HuH-7.5 (cell line): ENCODE results near the gene SFMBT2.

Experiments
- DNase-seq: peaks from one replicate; pipeline ENCODE4 v3.0.0; 2011; ENCODE audit warnings: low spot score

Gene SFMBT2

GRCh38 chr10:7425691-7426090 is 14.9 kb upstream of the SFMBT2 start:
- DNase-seq, result no peak

- DNase-seq, result no peak
These were observed 14.1 kb upstream of the SFMBT2 start for GRCh38 chr10:7424919-7425318.

GRCh38 chr10:7424315-7424714 is 13.5 kb upstream of the SFMBT2 start:
- DNase-seq, result no peak

GRCh38 chr10:7423521-7423920 is 12.7 kb upstream of the SFMBT2 start:
- no peak for DNase-seq

DNA sequence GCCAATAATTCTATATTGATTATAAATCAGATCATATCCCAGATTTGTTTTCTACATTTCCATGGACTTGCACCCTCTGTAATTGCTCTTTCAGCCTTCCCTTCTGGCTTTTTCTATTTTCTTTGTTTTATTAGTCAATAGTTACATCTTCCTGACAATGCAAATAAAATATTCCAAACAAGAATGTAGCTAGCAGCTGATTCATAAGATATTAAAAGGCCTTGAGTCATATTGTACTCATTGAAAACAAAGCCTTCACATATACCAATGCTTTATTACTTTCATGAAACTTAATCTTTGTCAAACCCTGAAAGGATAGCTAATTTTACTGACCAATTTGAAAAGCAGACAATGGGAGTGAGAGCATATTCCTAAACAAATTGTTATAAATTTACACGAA is 10.7 kb upstream of the SFMBT2 start:
- no peak for DNase-seq

DNA sequence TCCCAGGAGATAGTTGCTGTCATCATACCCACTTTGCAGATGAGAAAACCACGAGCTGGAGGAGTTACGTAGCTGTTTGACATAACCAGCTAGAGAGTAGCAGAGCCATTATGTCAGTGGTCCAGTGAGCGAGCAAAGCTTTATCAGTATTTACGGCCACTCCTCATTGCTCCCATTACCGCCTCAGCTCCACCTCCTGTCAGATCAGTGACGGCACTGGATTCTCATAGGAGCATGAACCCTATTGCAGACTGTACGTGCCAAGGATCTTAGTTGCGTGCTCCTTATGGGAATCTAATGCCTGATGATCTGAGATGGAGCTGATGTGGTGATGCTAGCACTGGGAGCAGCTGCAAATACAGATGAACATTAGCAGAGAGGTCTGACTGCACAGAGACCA is 9.2 kb upstream of the SFMBT2 start:
- no peak for DNase-seq

GRCh38 chr10:7417807-7418206 is 7.0 kb upstream of the SFMBT2 start:
- DNase-seq, result no peak

DNA sequence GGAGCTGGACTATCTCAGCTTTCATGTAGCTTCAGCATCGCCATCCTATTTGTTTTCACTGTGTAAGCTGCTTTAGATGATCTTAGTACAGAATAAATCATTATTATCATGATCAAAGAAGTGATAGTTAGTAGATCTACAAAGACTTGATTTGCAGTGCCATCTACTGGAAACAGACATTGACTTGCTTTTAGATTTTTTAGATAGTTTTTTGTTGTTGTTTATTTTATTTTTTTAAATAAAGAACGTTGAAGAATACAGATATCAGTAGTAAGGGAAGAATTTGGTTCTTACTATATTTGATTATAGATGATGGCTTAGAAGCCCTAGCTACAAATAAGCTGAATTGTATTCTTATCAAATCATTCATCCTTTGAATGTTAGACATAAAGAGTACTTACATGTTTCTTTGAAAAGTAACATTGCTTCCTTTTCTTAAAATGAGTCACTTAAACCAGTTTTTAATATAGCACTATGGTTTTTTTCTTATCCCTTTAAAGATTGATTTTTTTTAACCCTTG is 6.3 kb upstream of the SFMBT2 start:
- DNase-seq, result no peak

DNA sequence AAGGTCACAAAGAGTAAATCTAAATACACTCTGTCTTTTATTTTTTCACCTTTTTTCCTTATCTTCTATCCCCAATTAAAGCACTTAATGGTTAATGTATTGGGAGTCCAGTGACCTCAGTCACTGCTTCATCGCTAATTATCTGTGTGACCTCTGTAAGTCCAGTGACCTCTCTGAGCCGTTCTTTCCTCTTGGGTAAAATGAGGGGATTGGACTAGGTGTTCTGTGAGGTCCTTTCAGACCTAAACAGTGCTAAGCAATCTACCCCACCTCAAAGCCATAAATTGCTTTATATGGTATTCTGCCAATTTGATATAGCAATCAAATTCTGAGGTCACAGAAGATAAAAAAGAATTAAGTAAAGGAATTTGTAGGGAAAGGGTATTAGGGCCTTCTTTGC is 3.9 kb upstream of the SFMBT2 start:
- no peak for DNase-seq

GRCh38 chr10:7412928-7413282 is 2.1 kb upstream of the SFMBT2 start:
- DNase-seq, result no peak

- DNase-seq, result no peak
These were observed 1.5 kb upstream of the SFMBT2 start for GRCh38 chr10:7412237-7412927.

- no peak for DNase-seq
These were observed 866 bp upstream of the SFMBT2 start for GRCh38 chr10:7411671-7412128.

DNA sequence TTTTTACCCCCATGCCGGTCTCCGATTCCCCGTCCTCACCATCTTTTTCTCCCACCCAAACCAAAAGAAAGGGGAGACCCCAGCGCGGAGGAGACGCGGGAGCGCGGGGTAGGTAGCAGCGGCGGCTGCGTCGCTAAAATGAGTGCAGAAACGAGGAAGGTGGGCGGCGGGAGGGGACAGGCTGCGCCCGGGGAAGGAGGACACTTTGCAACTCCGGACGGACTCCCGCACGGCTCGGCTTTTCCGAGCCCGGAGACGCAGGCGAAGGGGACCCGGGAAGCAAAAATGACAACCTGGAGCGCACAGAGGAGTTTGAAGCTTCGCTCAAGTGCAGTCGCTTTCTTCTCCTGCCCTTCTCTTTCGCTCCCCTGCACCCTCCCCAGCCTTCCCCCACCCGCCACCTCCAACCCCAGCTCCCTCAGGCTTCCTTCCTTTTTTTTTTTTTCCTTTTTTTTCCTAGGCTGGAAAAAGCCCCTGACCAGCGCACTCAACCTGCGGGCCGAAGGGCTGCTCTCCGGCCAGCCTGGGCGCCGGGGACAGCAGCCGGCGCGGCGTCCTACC is 453 bp downstream of the SFMBT2 start:
- DNase-seq, result no peak

DNA sequence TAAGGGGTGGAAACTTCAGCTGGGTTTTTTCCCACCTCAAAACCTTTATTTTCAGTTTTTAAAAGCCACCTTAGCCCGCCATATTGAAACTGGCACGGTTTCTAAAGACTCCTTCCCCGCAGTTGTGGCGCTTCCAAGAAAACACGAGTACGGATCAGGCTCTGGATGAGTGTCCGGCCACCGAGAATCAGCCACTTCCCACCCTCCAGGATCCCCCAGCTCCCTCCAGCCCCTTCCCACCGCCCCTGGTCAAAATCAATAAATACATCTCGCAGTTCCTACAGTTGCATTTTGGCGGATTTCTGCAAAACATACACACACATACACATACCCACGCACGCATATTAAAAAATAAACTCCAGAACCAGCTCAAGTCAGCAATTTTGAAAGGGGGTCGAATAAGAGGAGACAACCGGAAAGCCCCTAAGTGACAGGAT is 1.1 kb downstream of the SFMBT2 start:
- no peak for DNase-seq

DNA sequence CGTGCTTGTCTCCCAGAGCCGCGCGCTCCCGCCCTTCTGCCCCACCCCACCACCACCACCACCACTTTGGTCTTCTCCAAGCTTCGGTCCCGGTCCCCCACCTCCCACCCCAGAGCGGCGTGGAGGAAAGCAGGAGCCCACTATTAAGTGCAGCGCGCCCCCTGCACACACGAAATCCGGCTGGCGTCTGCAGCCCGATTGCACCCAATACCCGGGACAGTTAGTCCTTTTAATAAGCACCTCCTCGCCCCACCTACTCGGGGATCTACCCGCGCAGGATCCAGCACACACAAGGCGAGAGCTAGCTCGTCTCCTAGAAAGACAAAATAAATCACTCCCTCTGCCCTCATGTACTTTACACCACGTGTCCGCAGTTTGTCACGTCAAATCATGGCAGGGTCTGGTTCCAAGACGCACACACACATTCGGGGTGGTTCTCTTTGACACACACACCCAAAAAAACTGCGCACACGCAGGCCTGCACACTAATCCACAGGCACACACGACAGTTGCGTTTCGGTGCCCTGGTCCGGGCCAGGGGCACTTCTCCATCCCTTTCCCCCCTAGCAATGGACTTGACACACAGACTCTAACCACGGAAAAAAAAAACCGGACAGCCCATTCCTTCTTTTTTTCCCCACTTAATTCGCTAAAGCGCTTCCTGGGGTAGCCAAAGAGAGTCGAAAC is 1.6 kb downstream of the SFMBT2 start:
- DNase-seq, result no peak

DNA sequence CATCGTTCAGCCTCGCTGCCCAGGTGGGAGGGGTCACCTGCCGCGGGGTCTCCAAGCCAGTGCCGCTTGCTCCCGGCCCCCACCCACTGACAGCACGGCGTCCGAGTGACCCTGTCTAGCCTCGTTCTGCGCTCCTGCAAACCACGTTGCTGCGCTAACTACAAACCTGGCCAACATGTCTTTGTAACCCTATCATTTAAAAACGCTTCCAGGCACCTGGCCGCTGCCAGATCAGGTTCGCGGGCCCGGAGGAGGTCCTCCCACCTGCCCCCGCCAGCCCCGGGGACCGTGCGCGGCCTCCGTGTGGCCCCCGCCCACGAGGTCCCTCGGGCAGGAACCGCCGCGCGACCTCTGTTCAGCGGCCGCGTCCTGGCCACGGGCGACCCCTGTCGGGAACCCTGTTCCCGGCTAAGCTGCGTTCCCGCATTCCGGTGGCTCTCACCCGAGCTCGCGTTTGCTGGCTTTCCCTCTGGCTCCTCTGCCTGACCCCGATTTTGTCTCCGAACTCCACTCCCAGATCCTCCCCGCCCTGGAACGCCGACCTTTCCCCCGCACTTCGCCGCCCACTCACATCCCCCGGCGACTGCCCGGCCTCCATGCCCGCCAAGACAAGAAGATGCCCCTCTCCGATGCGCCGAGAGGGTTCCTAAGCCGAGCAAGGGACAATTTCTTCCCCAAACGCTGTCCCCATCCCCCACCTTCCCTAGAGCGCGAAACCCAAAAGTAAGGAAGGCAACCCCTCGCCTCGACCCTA is 2.4 kb downstream of the SFMBT2 start:
- no peak for DNase-seq

DNA sequence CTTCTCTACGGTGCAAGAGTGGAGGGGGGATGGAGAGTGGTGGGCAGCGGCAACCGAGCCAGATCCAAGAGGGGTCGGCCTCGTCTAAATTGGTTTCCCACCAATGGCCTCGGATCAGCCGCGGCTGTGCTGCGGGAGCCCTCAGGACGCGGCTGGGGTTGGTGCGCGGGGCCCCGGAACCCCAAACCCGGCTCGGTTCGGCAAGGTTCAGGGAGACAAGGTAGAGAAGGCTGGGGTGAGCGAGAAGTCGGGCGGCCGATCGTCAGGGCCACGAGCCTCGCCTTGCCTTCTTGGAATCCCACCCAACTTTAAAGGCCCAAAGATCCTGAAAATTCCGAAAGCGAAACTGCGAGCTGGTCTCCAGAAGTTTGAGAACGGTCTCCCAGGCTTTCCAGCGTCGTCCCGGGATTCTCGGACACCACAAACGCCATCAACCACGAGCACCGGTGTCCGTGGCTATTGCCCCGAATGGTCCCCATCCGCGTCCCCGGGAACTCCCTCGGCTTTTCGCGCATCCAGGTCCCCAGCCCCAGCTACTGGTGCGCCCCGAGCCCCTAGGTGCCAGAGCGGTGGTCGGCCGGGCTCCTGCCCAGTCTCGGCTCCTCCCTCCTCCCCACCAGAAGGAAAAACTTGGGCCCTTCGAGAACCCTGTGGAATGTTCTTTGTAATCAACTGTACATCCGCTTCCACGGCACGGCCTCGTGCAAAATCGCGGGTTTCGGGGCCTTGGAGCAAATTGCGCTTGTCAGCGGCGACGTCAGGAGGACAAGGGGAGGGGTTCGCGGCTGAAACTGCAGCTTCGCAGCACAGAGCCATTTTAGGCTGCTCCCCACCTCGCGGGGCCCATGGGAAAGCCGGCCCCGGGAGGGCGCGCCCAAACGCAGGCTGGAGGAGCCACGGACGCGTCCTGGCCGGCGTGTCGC is 3.2 kb downstream of the SFMBT2 start:
- no peak for DNase-seq

GRCh38 chr10:7406712-7407333 is 4.0 kb downstream of the SFMBT2 start:
- no peak for DNase-seq

- DNase-seq, result no peak
These were observed 5.2 kb downstream of the SFMBT2 start for GRCh38 chr10:7405637-7406036.

DNA sequence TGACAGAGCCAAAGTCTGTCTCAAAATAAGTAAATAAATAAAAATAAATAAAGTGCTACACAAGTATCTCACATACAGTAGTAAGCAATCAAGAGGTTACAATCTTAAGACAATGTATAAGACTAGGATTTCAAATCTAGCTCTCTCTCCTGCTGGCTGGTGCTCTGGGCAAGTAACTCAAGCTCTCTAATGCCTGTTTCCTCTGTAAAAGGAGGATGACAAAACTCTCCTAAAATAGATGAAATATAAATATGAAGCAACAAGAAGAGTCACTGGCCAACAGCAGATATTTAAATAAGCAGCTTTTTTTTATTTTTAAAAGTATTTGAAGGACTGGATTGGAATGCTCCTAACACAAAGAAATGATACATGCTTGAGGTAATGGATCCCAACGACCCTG is 7.2 kb downstream of the SFMBT2 start:
- no peak for DNase-seq

DNA sequence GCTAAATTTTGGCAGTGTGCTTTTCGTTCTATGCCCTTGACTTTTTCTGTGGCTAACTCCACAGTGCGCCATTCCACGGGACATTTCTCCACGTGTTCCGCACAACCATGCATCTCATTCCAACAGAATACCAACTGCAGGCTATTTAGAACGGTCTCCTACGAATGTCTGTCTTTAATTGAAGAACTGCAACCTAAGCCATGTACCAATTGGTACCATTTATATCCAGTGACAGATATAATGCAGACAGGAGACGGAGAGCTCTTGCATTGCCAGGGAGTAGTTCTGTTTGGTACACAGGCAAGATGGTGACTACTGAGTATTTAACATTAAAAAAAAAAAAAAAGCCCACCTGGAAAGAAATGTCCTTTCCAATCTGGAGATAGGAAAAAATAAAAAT is 9.1 kb downstream of the SFMBT2 start:
- no peak for DNase-seq
